Erythroblast (primary cell): Measurements from ENCODE around the gene NXN.

Source experiments
- GATA1 ChIP-seq: IDR thresholded peaks from 2 replicates; pipeline ENCODE4 v1.6.1; 2011; ENCODE audit warnings: low read depth, mild to moderate bottlenecking, control low read depth, low read length, moderate library complexity
- POLR2A ChIP-seq: IDR thresholded peaks from 2 replicates; pipeline ENCODE4 v1.6.1; 2011; ENCODE audit warnings: mild to moderate bottlenecking, low read length

DNA sequence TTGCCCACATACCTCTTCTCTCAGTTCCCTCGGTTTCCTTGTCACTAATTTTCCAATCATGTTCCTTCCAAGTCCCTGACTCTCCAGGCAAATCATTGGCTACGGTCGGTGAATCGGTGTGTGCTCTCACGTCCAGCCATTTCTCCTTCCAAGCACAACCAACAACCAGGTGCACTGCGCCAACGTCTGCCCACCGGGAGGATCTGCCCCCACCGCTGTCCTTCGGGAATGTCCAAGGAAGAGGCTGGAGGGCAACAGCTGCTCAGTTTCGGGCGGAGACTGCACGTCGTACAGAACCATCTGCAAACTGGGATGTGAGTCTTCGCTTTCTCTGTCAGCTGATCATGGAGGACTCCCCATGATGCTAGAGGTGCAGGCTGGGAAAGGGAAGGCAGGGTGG, 8.4 kb upstream of the NXN start:
- TF ChIP-seq POLR2A: no peak
- TF ChIP-seq GATA1: no peak
